WTC11 (cell line): ENCODE measurements around the gene GHITM. TPM values are rescaled to one million over a fixed set of nuclear protein-coding genes. Genes with fewer than 3 reads are reported as not detected.

ENCODE experiments used
- ATAC-seq: fragments of 200-7000 bp; cut with Tn5 transposase; 2 replicates; pipeline ENCODE4 v1.10.0; 2021; ENCODE audit warnings: mild to moderate bottlenecking, moderate library complexity
- Bru-seq: library from RNA; stranded (reverse); fragments of 400-500 nt; gene quantifications from one replicate; lab custom pipeline; 2021; lab: Mats Ljungman, UMichigan
- CTCF ChIA-PET: fragments of 300-600 bp; sonication (Branson Sonifier 250); formaldehyde crosslinking; loops from one replicate; lab custom pipeline; 2021; ENCODE audit warnings: antibody characterized with exemption; lab: Charles Lee
- POLR2A ChIA-PET: fragments of 350-600 bp; sonication (Branson Sonifier 250); formaldehyde crosslinking; loops from one replicate; lab custom pipeline; 2021; ENCODE audit warnings: antibody characterized with exemption; lab: Charles Lee
- DNase-seq: peaks from one replicate; pipeline ENCODE4 v3.0.0; 2021; ENCODE audit warnings: low spot score
- H3K27ac Mint-ChIP-seq: 2 replicates; pipeline ENCODE4 v1.8.0; 2021; ENCODE audit warnings: mixed read lengths
- H3K27me3 Mint-ChIP-seq: 2 replicates; pipeline ENCODE4 v1.8.0; 2021; ENCODE audit warnings: low read depth, mild to moderate bottlenecking, moderate library complexity, mixed read lengths
- H3K36me3 Mint-ChIP-seq: 2 replicates; pipeline ENCODE4 v1.8.0; 2021; ENCODE audit warnings: mixed read lengths
- H3K4me1 Mint-ChIP-seq: 2 replicates; pipeline ENCODE4 v1.8.0; 2022; ENCODE audit warnings: mixed read lengths
- H3K4me3 Mint-ChIP-seq: 2 replicates; pipeline ENCODE4 v1.8.0; 2021; ENCODE audit warnings: mild to moderate bottlenecking, moderate library complexity, mixed read lengths
- H3K9me3 Mint-ChIP-seq: 2 replicates; pipeline ENCODE4 v1.8.0; 2021; ENCODE audit warnings: mixed read lengths
- CBFB ChIP-seq: sonication (generic); formaldehyde crosslinking; IDR thresholded peaks from 2 replicates; pipeline ENCODE4 v1.8.1; 2022; ENCODE audit warnings: mild to moderate bottlenecking, low read depth, missing genetic modification reagents
- E2F4 ChIP-seq: sonication (generic); formaldehyde crosslinking; IDR thresholded peaks from 2 replicates; pipeline ENCODE4 v1.8.1; 2022; ENCODE audit warnings: low read depth, mild to moderate bottlenecking, moderate library complexity, missing genetic modification reagents, borderline replicate concordance
- ETV6 ChIP-seq: sonication (generic); formaldehyde crosslinking; IDR thresholded peaks from 2 replicates; pipeline ENCODE4 v1.8.1; 2022; ENCODE audit warnings: mild to moderate bottlenecking, missing genetic modification reagents
- FOXK1 ChIP-seq: sonication (generic); formaldehyde crosslinking; IDR thresholded peaks from 2 replicates; pipeline ENCODE4 v1.8.0; 2022; ENCODE audit warnings: mild to moderate bottlenecking, moderate library complexity, missing genetic modification reagents
- GABPB1 ChIP-seq: sonication (generic); formaldehyde crosslinking; IDR thresholded peaks from 2 replicates; pipeline ENCODE4 v1.8.1; 2023; ENCODE audit warnings: mild to moderate bottlenecking, missing genetic modification reagents
- JUN ChIP-seq: sonication (generic); formaldehyde crosslinking; IDR thresholded peaks from 2 replicates; pipeline ENCODE4 v1.8.0; 2023; ENCODE audit warnings: mild to moderate bottlenecking, missing genetic modification reagents
- NFYB ChIP-seq: sonication (generic); formaldehyde crosslinking; conservative IDR thresholded peaks from 2 replicates; pipeline ENCODE4 v1.8.0; 2022; ENCODE audit warnings: low read depth, missing genetic modification reagents
- PREB ChIP-seq: sonication (generic); formaldehyde crosslinking; IDR thresholded peaks from 2 replicates; pipeline ENCODE4 v1.8.1; 2022; ENCODE audit warnings: mild to moderate bottlenecking, missing genetic modification reagents, moderate library complexity, borderline replicate concordance
- SMAD3 ChIP-seq: sonication (generic); formaldehyde crosslinking; IDR thresholded peaks from 2 replicates; pipeline ENCODE4 v1.8.0; 2022; ENCODE audit warnings: missing genetic modification reagents, mild to moderate bottlenecking, borderline replicate concordance
- TEAD1 ChIP-seq: sonication (generic); formaldehyde crosslinking; IDR thresholded peaks from 2 replicates; pipeline ENCODE4 v1.8.0; 2022; ENCODE audit warnings: mild to moderate bottlenecking, missing genetic modification reagents
- TEAD4 ChIP-seq: sonication (generic); formaldehyde crosslinking; IDR thresholded peaks from 2 replicates; pipeline ENCODE4 v1.8.0; 2022; ENCODE audit warnings: mild to moderate bottlenecking, missing genetic modification reagents
- ZNF671 ChIP-seq: fragments of 250-450 bp; sonication (Bioruptor Pico); IDR thresholded peaks from 2 replicates; pipeline ENCODE4 v1.8.0; 2021; ENCODE audit warnings: mild to moderate bottlenecking
- long read RNA-seq, 3 experiments: library from RNA in 1 of 3; library from capped mRNA in 1 of 3; library from polyadenylated mRNA in 1 of 3; unstranded in 2 of 3; stranded (forward) in 1 of 3; transcript quantifications; one replicate each; pipeline ENCODE4 v2.0.0, GENCODE V29; 2021
- total RNA-seq: library from RNA; stranded (reverse); gene quantifications from 3 replicates; pipeline ENCODE4 v1.2.3, GENCODE V29; 2021
- TF ChIP-seq, protein P1 (sequence below): sonication (generic); formaldehyde crosslinking; IDR thresholded peaks from 2 replicates; pipeline ENCODE4 v1.8.1; 2022; ENCODE audit warnings: low read depth, missing genetic modification reagents, borderline replicate concordance
- TF ChIP-seq, protein P2 (sequence below): sonication (generic); formaldehyde crosslinking; IDR thresholded peaks from 2 replicates; pipeline ENCODE4 v1.8.0; 2022; ENCODE audit warnings: missing genetic modification reagents
- TF ChIP-seq, protein P3 (sequence below): sonication (generic); formaldehyde crosslinking; conservative IDR thresholded peaks from 2 replicates; pipeline ENCODE4 v1.8.1; 2022; ENCODE audit warnings: mild to moderate bottlenecking, missing genetic modification reagents
- TF ChIP-seq, protein P4 (sequence below): sonication (generic); formaldehyde crosslinking; IDR thresholded peaks from 2 replicates; pipeline ENCODE4 v1.8.0; 2022; ENCODE audit warnings: mild to moderate bottlenecking, missing genetic modification reagents
- TF ChIP-seq, protein P5 (sequence below): fragments of 250-450 bp; sonication (Bioruptor Pico); IDR thresholded peaks from 2 replicates; pipeline ENCODE4 v1.9.0; 2021; ENCODE audit warnings: mild to moderate bottlenecking
- TF ChIP-seq, protein P6 (sequence below): sonication (generic); formaldehyde crosslinking; IDR thresholded peaks from 2 replicates; pipeline ENCODE4 v1.8.1; 2023; ENCODE audit warnings: mild to moderate bottlenecking, moderate library complexity, missing genetic modification reagents
- TF ChIP-seq, protein P7 (sequence below): sonication (generic); formaldehyde crosslinking; IDR thresholded peaks from 2 replicates; pipeline ENCODE4 v1.8.0; 2022; ENCODE audit warnings: mild to moderate bottlenecking, missing genetic modification reagents

GHITM gene, protein sequence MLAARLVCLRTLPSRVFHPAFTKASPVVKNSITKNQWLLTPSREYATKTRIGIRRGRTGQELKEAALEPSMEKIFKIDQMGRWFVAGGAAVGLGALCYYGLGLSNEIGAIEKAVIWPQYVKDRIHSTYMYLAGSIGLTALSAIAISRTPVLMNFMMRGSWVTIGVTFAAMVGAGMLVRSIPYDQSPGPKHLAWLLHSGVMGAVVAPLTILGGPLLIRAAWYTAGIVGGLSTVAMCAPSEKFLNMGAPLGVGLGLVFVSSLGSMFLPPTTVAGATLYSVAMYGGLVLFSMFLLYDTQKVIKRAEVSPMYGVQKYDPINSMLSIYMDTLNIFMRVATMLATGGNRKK
- total RNA-seq (95.9 to 98.8 TPM (median 97.6 TPM) in 3 replicates), Bru-seq, nascent RNA (percentile 93 among the genes with signal in this experiment)
- long read RNA-seq, experiment 1, transcript GHITM-201 (9 exons, 2,128 nt): major isoform, 677 of 747 reads
- long read RNA-seq, experiment 1, partial matches to known transcripts: 47 of 747 reads
- long read RNA-seq, experiment 1, other reads (novel, unspliced or antisense): 23 of 747 reads
- long read RNA-seq, experiment 2, transcript GHITM-201 (9 exons, 2,128 nt): major isoform, 106 of 246 reads
- long read RNA-seq, experiment 2, partial matches to known transcripts: 124 of 246 reads
- long read RNA-seq, experiment 2, other reads (novel, unspliced or antisense): 16 of 246 reads
- long read RNA-seq, experiment 3, transcript GHITM-201 (9 exons, 2,128 nt): major isoform, 1,142 of 1,206 reads
- long read RNA-seq, experiment 3, partial matches to known transcripts: 41 of 1,206 reads
- long read RNA-seq, experiment 3, other reads (novel, unspliced or antisense): 23 of 1,206 reads

DNA sequence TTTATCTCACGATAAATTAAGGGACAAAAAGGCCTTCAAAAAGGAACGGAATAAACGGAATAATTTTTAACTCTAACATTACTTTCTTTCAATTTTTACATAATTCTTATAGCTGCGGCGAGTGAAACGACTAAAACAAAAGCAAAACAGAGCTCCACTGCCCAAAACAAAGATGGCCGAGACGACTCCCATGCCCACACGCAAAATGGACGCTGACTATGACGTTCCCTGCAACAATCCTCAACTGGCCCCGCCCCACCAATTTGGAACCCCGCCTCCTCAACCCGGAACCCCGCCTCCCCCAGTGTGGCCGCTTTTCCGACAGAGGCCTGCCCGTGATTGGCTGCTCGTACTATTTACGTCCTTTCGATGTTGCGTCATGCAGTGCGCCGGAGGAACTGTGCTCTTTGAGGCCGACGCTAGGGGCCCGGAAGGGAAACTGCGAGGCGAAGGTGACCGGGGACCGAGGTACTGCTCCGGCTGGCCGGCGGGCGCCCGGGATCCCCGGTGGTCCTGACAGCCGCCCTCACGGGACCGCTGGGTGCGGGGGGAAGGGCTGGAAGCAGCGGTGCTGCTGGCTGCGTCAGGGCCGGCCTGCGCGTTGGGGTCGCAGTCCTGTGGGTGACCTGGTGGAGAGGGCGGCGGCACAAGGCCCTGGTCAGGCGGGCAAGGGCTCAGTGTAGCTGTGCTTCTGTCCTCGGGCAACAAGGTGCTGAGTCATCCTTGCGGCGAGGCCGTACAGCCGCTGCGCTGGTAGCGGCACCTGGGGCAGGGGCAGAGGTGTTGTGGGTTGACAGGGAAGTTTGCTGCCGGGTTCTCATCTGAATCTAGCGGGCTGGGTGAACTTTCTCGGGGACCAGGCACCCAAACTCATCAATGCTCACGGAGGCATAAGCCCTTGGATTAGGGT lies at the start of gene GHITM:
GHITM (plus strand) TSS at position 384 of the 910 bp plus-strand sequence. CDS start 1,992 bp downstream, outside the sequence.
- CTCF ChIA-PET: interaction anchor here (0.6 to 3.4 kb wide), 10 partner anchors 9 to 410 kb away, joined by 3 to 29 read pairs (median 4); no protein-coding TSS in a partner anchor
- peak; percentile 98 for ATAC-seq
- Mint-ChIP-seq H3K4me3 (peak within 1 kb of the TSS; percentile 95), H3K4me1 (peaks cover 23% of the 10 kb centered on the region), H3K9me3 (no peaks in the 10 kb centered on the region), H3K27ac (peak within 1 kb of the TSS; percentile 97), H3K27me3 (peaks cover 2% of the 10 kb centered on the region), H3K36me3 (peaks cover 18% of the 10 kb centered on the region)
- POLR2A ChIA-PET: interaction anchor here (0.6 to 1.5 kb wide), 4 partner anchors 19 to 95 kb away, joined by 3 to 5 read pairs (median 3); no protein-coding TSS in a partner anchor
- DNase-seq: peak; percentile 99
- TF ChIP-seq, protein P1, sequence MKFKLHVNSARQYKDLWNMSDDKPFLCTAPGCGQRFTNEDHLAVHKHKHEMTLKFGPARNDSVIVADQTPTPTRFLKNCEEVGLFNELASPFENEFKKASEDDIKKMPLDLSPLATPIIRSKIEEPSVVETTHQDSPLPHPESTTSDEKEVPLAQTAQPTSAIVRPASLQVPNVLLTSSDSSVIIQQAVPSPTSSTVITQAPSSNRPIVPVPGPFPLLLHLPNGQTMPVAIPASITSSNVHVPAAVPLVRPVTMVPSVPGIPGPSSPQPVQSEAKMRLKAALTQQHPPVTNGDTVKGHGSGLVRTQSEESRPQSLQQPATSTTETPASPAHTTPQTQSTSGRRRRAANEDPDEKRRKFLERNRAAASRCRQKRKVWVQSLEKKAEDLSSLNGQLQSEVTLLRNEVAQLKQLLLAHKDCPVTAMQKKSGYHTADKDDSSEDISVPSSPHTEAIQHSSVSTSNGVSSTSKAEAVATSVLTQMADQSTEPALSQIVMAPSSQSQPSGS (CRISPR knock-in tag): no peak
- TF ChIP-seq, protein P2, sequence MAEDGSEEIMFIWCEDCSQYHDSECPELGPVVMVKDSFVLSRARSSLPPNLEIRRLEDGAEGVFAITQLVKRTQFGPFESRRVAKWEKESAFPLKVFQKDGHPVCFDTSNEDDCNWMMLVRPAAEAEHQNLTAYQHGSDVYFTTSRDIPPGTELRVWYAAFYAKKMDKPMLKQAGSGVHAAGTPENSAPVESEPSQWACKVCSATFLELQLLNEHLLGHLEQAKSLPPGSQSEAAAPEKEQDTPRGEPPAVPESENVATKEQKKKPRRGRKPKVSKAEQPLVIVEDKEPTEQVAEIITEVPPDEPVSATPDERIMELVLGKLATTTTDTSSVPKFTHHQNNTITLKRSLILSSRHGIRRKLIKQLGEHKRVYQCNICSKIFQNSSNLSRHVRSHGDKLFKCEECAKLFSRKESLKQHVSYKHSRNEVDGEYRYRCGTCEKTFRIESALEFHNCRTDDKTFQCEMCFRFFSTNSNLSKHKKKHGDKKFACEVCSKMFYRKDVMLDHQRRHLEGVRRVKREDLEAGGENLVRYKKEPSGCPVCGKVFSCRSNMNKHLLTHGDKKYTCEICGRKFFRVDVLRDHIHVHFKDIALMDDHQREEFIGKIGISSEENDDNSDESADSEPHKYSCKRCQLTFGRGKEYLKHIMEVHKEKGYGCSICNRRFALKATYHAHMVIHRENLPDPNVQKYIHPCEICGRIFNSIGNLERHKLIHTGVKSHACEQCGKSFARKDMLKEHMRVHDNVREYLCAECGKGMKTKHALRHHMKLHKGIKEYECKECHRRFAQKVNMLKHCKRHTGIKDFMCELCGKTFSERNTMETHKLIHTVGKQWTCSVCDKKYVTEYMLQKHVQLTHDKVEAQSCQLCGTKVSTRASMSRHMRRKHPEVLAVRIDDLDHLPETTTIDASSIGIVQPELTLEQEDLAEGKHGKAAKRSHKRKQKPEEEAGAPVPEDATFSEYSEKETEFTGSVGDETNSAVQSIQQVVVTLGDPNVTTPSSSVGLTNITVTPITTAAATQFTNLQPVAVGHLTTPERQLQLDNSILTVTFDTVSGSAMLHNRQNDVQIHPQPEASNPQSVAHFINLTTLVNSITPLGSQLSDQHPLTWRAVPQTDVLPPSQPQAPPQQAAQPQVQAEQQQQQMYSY (CRISPR knock-in tag): no peak
- TF ChIP-seq NFYB (peak; percentile 73), TEAD4 (0 out of 2 replicates have a peak, but pooled peaks have one; percentile 44), E2F4 (CRISPR knock-in tag) (0 out of 2 replicates have a peak, but pooled peaks have one; percentile 19), ETV6 (CRISPR knock-in tag) (peak; percentile 74; the same call in 1 of the 2 replicates), CBFB (no peak), SMAD3 (CRISPR knock-in tag) (no peak), GABPB1 (CRISPR knock-in tag) (peak; percentile 98), PREB (CRISPR knock-in tag) (peak; percentile 66; the same call in 1 of the 2 replicates), ZNF671 (CRISPR knock-in tag) (no peak), TEAD1 (0 out of 2 replicates have a peak, but pooled peaks have one; percentile 64), FOXK1 (CRISPR knock-in tag) (peak; percentile 97), JUN (peak; percentile 22; the same call in 1 of the 2 replicates)
- TF ChIP-seq, protein P3, sequence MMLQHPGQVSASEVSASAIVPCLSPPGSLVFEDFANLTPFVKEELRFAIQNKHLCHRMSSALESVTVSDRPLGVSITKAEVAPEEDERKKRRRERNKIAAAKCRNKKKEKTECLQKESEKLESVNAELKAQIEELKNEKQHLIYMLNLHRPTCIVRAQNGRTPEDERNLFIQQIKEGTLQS: 0 out of 2 replicates have a peak, but pooled peaks have one; percentile 36
- TF ChIP-seq, protein P4, sequence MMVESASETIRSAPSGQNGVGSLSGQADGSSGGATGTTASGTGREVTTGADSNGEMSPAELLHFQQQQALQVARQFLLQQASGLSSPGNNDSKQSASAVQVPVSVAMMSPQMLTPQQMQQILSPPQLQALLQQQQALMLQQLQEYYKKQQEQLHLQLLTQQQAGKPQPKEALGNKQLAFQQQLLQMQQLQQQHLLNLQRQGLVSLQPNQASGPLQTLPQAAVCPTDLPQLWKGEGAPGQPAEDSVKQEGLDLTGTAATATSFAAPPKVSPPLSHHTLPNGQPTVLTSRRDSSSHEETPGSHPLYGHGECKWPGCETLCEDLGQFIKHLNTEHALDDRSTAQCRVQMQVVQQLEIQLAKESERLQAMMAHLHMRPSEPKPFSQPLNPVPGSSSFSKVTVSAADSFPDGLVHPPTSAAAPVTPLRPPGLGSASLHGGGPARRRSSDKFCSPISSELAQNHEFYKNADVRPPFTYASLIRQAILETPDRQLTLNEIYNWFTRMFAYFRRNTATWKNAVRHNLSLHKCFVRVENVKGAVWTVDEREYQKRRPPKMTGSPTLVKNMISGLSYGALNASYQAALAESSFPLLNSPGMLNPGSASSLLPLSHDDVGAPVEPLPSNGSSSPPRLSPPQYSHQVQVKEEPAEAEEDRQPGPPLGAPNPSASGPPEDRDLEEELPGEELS (CRISPR knock-in tag): peak; percentile 32; the same call in 1 of the 2 replicates
- TF ChIP-seq, protein P5, sequence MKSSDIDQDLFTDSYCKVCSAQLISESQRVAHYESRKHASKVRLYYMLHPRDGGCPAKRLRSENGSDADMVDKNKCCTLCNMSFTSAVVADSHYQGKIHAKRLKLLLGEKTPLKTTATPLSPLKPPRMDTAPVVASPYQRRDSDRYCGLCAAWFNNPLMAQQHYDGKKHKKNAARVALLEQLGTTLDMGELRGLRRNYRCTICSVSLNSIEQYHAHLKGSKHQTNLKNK (CRISPR knock-in tag): no peak
- TF ChIP-seq, protein P6, sequence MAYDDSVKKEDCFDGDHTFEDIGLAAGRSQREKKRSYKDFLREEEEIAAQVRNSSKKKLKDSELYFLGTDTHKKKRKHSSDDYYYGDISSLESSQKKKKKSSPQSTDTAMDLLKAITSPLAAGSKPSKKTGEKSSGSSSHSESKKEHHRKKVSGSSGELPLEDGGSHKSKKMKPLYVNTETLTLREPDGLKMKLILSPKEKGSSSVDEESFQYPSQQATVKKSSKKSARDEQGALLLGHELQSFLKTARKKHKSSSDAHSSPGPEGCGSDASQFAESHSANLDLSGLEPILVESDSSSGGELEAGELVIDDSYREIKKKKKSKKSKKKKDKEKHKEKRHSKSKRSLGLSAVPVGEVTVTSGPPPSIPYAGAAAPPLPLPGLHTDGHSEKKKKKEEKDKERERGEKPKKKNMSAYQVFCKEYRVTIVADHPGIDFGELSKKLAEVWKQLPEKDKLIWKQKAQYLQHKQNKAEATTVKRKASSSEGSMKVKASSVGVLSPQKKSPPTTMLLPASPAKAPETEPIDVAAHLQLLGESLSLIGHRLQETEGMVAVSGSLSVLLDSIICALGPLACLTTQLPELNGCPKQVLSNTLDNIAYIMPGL (CRISPR knock-in tag): peak; percentile 80
- TF ChIP-seq, protein P7, sequence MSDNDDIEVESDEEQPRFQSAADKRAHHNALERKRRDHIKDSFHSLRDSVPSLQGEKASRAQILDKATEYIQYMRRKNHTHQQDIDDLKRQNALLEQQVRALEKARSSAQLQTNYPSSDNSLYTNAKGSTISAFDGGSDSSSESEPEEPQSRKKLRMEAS (CRISPR knock-in tag): peak; percentile 72
